Mucosa of descending colon (tissue), 3 donors: ENCODE data around the gene MEIS2. TPM values are rescaled to one million over a fixed set of nuclear protein-coding genes. Genes with fewer than 3 reads are reported as not detected.
A peak's percentile ranks its signal among the peaks of the same experiment; 100 is the strongest.

ENCODE experiments used
- ATAC-seq: fragments of 200-7000 bp; cut with Tn5 transposase; one replicate; pipeline ENCODE4 v1.9.1; 2020; ENCODE audit warnings: mild to moderate bottlenecking, moderate library complexity
- DNase-seq, 3 donors: peaks; one replicate each; pipeline ENCODE4 v3.0.0-alpha.2; 2020
- H3K36me3 ChIP-seq: fragments of 200-600 bp; one replicate; pipeline ENCODE4 v1.8.0; 2021; ENCODE audit warnings: low read depth, mild to moderate bottlenecking
- H3K4me1 ChIP-seq: fragments of 200-600 bp; one replicate; pipeline ENCODE4 v1.8.0; 2021; ENCODE audit warnings: low read depth, mild to moderate bottlenecking
- H3K4me3 ChIP-seq: fragments of 200-600 bp; one replicate; pipeline ENCODE4 v1.8.0; 2021; ENCODE audit warnings: mild to moderate bottlenecking
- H3K9me3 ChIP-seq: fragments of 200-600 bp; one replicate; pipeline ENCODE4 v1.8.0; 2021; ENCODE audit warnings: mild to moderate bottlenecking
- intact Hi-C, 2 donors: fragments of 100-400 bp; cut with DNase I in 1 of 2; cut with micrococcal nuclease in 1 of 2; formaldehyde crosslinking; loops; one replicate each; pipeline versions ENCODE4 v1.11.0 to v1.11.1; 2022; cut with DNase I, micrococcal nuclease
- total RNA-seq, 3 donors: library from RNA; stranded (reverse); fragmentation: NEBNext Ultra II Directional in 2 of 3; extraction: Animal tissue kit (Norgen Biotek cat#: 25700) in 2 of 3; gene quantifications; one replicate each; pipeline versions ENCODE4 v1.2.1 to v1.2.4, GENCODE V29; 2021 to 2023
- TF ChIP-seq, protein P1 (sequence below): fragments of 200-600 bp; IDR thresholded peaks from one replicate; pipeline ENCODE4 v1.8.0; 2022; ENCODE audit warnings: antibody characterized with exemption, mild to moderate bottlenecking
- donor health status: DM: no; HTN: no; CAD: no; lungs with moderate emphysema.
- donor health status: DM: no; HTN: no; CAD: no.
- donor health status: DM: no; HTN: yes; CAD: no.

The MEIS2 gene
- total RNA-seq, 3 donors from 2014 or later: 3.8 to 93.3 (median 8.9) TPM

- Histone ChIP-seq H3K4me1 (no peaks in the 10 kb centered on the region), H3K36me3 (no peaks in the 10 kb centered on the region), H3K4me3 (no peak overlapping the region), H3K9me3 (no peaks in the 10 kb centered on the region)
- TF ChIP-seq, protein P1, sequence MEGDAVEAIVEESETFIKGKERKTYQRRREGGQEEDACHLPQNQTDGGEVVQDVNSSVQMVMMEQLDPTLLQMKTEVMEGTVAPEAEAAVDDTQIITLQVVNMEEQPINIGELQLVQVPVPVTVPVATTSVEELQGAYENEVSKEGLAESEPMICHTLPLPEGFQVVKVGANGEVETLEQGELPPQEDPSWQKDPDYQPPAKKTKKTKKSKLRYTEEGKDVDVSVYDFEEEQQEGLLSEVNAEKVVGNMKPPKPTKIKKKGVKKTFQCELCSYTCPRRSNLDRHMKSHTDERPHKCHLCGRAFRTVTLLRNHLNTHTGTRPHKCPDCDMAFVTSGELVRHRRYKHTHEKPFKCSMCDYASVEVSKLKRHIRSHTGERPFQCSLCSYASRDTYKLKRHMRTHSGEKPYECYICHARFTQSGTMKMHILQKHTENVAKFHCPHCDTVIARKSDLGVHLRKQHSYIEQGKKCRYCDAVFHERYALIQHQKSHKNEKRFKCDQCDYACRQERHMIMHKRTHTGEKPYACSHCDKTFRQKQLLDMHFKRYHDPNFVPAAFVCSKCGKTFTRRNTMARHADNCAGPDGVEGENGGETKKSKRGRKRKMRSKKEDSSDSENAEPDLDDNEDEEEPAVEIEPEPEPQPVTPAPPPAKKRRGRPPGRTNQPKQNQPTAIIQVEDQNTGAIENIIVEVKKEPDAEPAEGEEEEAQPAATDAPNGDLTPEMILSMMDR: no peak
- intact Hi-C loops: no loop called here
- DNase-seq: peak in 1 of 3 donors; percentile 27
- ATAC-seq: peak; percentile 85
Observed at GRCh38 chr15:36970522-36970921, 129.8 kb downstream of the MEIS2 start.

GRCh38 chr15:36967929-36968328 lies 132.4 kb downstream of the MEIS2 start:
- no peaks in the 10 kb centered on the region for H3K36me3 ChIP-seq
- ATAC-seq (no peak), DNase-seq (no peak)
- intact Hi-C loops: no loop called here
- TF ChIP-seq, protein P1: no peak
- H3K4me3 ChIP-seq: no peak overlapping the region
- no peaks in the 10 kb centered on the region for H3K9me3 ChIP-seq
- no peaks in the 10 kb centered on the region for H3K4me1 ChIP-seq

DNA sequence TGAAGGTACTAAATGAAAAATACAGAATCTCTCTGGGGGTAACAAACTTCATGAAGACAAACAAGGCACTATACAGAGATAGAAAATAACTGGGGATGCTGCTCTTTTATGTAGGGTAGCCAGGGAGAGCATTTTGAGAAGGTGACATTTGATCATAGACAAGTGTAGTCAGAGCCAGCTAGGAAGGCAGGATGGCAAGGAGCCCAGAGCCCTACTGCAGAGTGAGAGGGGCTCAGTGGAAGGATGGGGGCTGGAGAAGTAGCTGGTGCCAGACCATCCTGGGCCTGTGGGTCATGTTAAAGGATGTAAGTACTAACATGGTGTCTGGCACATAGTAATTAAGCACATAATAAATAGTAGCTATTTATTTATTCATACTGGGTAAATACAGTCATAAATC lies 133.6 kb downstream of the MEIS2 start:
- no peak overlapping the region for H3K4me3 ChIP-seq
- intact Hi-C loops: no loop called here
- no peaks in the 10 kb centered on the region for H3K9me3 ChIP-seq
- no peak for ATAC-seq
- H3K4me1 ChIP-seq: no peaks in the 10 kb centered on the region
- TF ChIP-seq, protein P1: no peak
- no peak for DNase-seq
- no peaks in the 10 kb centered on the region for H3K36me3 ChIP-seq

DNA sequence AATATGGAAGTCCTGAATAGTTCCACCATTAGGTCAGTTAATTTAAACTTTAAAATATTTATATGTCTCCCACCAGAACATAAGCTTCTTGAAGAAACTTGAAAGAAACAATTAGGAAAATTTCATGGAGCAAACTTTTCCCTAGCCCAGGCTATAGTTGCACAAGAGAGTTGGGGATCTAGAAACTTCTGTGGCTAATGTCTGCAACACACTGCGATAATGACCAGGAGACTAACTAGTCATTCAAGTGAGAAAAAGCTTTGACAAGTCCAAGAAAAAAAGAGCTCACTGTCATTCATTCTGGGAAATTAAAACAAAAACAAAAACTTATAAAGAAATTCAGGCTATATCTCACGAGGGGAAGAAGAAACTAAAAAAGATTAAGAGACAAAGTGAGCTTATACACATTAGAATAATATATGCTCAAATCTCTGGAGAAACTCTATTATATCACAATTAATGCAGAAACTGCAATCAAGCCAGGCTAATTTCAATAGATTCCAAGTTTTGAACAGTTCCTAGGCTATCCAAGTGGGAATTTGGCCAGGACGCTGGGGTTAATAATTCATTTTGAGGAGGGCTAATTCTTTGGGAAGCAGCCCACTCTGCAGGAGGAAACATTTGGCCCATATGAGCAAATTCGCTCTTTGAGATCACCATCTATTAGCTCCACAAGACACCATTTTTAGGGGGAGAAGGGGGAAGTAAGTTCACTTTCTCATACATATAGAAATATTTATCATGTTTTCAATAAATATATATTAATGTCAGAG lies 134.6 kb downstream of the MEIS2 start:
- TF ChIP-seq, protein P1: no peak
- no peaks in the 10 kb centered on the region for H3K36me3 ChIP-seq
- intact Hi-C loops: no loop called here
- H3K4me3 ChIP-seq: no peak overlapping the region
- ATAC-seq: no peak
- no peaks in the 10 kb centered on the region for H3K4me1 ChIP-seq
- DNase-seq: no peak
- H3K9me3 ChIP-seq: no peaks in the 10 kb centered on the region

GRCh38 chr15:36964626-36965025 lies 135.7 kb downstream of the MEIS2 start:
- no peaks in the 10 kb centered on the region for H3K36me3 ChIP-seq
- no peaks in the 10 kb centered on the region for H3K9me3 ChIP-seq
- DNase-seq (no peak), ATAC-seq (no peak)
- H3K4me1 ChIP-seq: no peaks in the 10 kb centered on the region
- intact Hi-C loops: no loop called here
- TF ChIP-seq, protein P1: no peak
- H3K4me3 ChIP-seq: no peak overlapping the region
